Suppressor macrophage (primary cell): Measurements from ENCODE around the gene RPL14.
A peak's percentile ranks its signal among the peaks of the same experiment; 100 is the strongest.

Source experiments
- DNase-seq, 4 experiments: peaks; one replicate each; pipeline ENCODE4 v3.0.0-alpha.2; 2020 to 2022

Gene RPL14

DNA sequence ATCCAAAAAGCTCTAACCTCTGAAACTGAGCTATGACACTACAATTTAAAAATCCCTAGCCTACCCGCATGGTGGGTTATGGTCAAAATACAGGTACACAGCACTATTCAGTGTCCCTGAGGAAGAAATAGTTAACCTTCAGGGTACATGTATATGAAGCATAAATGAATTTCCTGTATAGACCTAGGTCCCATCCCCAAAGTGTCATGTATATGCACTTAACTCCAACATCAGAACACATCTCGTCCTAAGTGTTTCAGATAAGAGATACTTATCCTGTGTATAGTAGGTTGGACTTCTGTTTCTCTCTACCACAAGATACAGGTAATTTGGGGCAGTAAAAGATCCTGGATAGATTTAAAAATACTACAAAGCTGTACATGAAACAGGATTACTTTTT is 6.4 kb downstream of the RPL14 start:
- no peak for DNase-seq

DNA sequence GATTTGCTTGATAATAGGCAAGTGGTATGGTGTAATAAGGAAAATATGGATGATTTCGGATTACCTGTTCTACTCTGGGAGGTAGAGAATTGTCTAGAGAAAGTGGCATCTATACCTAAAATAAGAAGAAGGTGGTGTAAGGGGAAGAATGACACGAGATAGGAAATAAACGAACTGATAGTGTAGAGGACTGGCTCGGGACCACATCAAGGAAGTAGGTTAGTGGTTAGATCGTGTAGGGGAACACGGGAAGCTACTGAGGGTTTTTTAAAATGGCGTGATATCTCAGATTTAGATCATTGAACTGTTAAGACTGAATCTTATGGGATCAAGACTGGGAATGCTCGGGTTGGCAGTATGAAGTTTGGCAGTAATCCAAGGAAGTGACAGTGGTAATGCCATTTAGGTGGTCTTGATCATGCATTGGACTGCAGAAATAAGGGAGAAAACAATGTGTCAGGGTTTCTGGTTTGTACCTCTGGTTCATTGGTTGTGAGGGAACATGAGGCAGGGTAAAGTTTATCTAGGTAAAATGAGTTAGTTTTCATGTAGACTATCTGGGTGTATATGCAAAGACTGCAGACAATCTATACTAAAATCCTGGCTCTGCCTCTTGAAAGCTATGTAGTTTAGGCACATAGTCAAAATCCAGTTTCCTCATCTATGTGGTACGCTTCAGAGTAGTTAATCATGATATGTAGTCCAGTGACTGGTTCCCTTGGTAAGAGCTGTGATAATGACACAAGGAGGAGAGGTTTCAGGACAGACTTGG is 7.4 kb downstream of the RPL14 start:
- no peak for DNase-seq

DNA sequence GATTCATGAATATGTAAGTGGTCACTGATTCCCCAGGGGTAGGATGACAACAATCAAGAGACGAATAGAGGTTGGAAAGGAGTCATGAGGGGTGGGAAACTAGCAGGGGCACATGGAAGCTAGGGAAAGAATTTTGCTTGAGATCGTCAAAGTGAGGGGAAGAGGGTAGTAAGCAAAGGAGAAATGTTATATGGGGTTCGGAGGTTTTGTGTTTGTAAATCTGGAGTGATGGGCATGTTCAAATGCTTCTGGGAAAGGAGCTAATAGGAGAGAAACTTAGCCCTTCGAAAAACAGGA is 7.9 kb downstream of the RPL14 start:
- no peak for DNase-seq

DNA sequence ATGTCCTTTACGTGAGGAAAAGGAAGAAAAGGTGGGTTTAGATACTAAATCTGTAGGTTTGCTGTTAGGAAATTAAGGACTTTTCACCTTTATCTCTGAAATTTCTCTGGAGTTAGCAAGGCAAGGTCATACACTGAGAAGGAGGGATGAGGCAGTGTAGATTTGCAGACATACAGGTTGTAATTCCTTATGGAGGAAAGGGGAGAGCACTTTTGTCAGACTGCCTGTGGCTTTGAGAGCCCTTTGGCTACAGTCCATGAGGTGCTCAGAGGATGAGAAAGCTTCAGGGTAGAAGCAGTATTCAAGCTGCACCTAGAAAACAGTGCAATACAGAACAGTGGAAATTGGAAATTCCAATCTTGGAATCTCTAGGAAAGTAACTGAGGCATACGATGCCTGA is 8.3 kb downstream of the RPL14 start:
- DNase-seq, result no peak

DNA sequence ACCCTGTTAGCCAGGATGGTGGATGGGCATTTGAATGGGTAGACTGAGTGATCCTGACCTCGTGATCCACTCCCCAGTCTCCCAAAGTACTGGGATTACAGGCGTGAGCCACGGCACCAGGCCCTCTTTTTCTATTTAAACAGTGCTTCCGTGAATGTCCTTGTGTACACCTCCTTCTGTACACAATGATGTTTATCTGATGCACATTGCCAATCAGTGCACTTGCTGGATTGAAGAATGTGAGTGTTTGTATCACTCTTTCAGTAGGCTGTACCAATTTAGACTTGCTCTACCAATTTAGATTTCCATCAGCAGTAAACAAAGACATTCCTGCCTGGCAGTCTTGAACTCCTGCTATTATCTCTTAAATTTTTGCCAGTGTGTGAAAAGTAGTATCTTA is 10.9 kb downstream of the RPL14 start:
- no peak for DNase-seq

DNA sequence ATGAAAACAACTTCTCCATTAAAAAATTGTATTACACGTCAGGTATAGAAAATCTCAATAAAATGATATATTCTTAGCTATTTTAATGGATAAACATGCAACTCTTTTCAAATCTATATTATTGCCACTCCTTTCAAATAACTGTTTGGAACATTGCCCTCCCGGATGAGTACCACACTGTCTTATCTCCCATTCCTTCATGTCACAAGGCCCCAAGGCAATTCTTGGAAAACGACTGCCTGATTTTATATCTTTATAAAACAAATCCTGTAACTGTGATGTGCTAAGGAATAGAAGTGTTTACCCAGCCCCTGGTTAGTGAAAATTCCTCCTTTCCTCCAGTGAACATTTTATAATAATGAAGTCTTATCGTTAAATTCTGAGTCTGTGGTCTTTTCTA is 13.6 kb downstream of the RPL14 start:
- no peak for DNase-seq

DNA sequence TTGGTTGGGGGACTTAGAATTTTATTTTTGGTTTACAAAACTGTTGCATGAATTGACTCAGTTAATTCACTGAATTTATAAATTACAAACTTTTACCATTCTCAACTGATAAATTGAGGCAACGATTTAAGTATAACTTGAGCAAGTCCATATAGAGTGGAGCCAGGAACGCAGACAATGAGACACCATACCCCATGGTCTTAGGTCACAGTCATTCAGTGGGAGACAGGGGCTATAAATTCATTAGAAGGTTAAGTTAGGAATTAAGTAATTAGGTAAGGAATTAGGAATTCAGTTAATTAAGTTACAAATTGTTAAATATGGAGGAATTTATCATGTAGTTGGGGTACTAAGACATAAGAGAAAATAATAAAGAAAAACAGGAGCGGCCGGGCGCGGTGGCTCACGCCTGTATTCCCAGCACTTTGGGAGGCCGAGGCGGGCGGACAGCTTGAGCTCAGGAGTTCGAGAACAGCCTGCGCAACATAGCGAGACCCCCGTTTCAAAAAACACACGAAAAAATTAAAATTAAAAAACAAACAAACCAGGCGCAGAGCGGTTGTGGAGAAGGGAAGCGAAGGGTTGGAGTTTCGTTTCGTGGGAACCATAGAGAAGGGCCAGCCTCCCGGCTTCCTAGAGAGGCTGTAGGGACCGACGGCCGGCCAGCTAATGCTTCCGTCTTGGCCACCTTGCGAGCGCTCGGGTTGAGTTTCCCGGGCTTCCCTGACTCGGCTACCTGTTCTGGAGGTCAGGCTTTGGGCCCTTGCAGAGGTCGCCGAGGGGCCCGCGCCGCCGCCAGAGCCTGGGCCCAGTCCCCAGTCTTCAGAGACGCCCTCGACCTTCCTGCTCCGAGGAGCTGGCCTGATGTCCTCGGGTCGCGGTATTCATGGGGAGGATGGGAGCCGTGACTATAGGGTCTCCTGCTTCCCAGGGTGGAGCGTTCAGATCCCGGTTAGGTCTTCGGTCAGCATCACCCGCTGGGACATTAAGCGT is 19.6 kb downstream of the RPL14 start, which contains the start of gene ZNF619:
Gene ZNF619, plus strand, starts transcription at position 645 of the 993 bp plus-strand sequence. CDS start 858 bp downstream, outside the sequence.
- peak; percentile 81 to 90 (median 86) for DNase-seq

DNA sequence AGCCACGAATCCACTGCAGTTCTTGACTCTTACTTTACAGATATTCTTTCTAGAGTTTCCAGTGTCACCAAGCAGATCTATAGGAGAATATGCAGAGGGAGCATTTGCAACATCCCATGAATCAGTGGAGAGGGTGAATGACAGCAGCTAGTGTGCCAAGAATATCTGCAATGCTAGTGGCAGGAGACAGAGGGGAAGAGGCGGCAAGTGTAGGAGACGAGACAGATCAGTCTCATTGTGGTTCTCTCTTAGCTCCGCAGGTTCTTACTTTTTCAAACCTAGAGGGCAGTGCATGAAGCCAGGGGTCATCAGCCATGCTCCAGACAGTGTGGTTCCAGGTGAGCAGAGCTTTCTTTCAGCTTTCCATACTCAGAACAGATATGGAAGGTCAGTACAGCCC is 20.5 kb downstream of the RPL14 start:
- DNase-seq, result peak; percentile 42 to 74 (median 62)

DNA sequence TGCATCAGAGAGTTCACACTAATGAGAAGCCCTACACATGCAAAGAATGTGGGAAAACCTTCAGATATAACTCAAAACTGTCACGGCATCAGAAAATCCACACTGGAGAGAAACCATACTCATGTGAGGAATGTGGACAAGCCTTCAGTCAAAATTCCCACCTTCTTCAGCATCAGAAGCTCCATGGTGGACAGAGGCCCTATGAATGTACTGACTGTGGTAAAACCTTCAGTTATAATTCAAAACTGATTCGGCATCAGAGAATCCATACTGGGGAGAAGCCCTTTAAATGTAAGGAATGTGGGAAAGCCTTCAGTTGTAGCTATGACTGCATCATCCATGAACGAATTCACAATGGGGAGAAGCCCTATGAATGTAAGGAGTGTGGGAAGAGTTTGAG is 30.0 kb downstream of the RPL14 start:
- DNase-seq, result no peak

DNA sequence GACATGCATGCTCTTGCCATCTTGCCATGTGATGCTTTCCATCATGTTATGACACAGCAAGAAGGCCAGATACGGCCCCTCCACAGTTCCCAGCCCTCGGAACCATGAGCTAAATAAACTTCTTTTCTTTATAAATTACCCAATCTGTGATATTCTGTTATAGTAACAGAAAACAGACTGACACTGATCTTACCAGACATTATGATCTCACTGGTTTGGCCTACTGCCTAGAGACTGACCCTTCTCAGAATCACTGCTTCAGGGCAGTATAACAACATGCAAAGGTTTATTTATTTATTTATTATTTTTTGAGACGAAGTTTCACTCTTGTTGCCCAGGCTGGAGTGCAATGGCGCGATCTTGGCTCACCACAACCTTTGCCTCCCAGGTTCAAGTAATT is 33.8 kb downstream of the RPL14 start:
- no peak for DNase-seq

DNA sequence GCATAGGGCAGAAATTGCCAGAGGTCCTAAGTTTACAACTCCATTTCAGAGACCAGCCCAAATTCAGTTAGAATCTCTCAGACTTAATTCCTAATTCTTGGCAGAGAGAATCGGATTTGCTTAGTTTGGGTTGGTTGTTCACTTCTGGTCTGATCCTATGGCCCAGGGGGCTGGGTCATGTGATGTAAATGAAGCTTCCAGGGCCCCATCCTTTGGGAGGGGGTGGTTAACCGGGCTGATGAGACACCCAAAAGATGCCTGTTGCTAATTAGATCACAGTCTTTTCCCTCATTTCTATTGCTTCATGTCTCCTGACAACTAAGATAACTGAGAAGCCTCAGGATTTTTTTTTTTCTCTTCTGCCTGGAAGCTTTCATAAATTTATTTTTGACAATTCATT is 37.6 kb downstream of the RPL14 start:
- no peak for DNase-seq

DNA sequence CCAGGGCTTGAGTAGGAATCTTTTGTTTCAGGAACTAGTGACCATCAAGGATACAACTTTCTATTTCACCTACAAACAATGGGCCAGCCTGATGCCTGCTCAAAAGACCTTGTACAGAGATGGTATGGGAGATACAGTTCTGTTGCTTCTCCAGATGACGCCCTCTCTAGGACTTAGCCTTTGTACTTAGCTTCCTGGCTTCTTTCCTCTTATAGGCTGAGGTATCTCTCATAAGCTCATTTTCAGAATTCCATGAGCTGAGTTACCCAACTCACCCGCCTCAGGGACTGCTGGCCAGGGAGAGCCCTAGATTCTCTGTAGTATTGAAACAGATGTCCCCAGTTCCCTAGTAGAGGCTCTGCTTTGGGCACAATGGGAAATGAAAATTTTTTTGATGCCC is 40.1 kb downstream of the RPL14 start:
- DNase-seq, result no peak

DNA sequence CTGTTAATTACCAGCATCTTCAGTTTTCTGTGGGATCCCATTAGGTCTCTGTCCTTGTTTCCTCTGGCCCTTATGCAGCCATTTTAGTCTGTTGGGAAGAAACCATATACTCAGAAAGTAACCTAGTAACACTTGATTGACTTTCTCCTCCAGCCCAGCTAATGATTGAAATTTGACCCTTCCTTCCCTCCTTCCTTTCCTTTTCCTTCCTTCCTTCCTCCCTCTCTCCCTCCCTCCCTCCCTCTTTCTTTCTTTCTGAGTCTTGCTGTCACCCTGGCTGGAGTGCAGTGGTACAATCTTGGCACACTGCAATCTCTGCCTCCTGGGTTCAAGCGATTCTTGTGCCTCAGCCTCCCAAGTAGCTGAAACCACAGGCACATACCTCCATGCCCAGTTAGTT is 42.8 kb downstream of the RPL14 start:
- no peak for DNase-seq

DNA sequence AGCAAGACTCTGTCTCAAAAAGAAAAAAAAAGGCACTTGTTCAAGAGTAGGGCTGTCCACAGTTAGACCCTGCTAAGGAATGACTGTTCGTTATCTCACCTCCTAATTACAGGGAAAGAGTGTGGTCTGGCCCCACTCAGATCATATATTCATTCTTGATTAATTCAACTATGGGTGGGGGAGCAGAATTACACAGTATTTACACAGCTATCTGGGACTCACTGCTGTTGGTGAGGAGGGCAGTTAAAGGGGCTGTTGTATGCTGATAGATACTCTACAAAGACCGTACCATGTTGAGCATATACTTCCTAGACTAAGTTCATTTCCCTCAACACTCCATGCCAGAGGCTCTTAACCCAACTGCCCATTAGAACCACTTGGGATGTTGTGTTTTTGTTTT is 44.9 kb downstream of the RPL14 start:
- no peak for DNase-seq

DNA sequence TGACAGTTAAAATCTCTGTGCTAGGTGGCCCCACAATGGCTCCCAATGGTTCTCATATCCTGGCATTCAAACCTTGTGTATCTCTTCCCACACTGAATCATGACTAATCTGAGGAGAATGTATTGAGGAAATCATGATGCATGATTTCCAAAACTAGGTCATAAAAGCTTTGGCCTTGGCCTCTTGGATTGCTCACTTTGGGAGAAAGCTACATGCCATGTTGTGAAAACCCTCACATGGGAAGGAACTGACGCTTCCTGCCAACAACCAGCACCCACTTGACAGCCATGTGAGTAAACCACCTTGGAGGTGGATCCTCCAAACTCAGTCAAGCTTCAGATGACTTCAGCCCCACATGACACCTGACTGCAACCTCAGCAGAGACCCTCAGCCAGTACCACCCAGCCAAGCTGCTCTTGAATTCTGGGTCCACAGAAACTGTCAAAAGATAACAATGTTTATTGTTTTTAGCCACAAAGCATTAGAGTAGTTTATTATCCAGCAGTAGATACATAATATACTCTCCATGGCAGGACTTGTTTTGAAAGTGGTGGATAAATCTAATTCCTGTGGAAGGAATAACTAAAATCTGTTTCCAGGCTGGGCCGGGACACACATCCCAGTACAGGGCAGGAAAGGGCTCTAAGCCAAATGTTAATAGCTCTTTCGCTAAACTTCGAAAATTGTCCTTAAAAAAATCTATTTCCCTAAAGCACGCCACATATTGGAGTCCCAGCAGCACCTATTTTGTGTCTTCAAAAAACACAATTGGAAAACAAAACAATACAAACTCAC is 47.7 kb downstream of the RPL14 start:
- DNase-seq, result peak; percentile 75 to 93 (median 86)

DNA sequence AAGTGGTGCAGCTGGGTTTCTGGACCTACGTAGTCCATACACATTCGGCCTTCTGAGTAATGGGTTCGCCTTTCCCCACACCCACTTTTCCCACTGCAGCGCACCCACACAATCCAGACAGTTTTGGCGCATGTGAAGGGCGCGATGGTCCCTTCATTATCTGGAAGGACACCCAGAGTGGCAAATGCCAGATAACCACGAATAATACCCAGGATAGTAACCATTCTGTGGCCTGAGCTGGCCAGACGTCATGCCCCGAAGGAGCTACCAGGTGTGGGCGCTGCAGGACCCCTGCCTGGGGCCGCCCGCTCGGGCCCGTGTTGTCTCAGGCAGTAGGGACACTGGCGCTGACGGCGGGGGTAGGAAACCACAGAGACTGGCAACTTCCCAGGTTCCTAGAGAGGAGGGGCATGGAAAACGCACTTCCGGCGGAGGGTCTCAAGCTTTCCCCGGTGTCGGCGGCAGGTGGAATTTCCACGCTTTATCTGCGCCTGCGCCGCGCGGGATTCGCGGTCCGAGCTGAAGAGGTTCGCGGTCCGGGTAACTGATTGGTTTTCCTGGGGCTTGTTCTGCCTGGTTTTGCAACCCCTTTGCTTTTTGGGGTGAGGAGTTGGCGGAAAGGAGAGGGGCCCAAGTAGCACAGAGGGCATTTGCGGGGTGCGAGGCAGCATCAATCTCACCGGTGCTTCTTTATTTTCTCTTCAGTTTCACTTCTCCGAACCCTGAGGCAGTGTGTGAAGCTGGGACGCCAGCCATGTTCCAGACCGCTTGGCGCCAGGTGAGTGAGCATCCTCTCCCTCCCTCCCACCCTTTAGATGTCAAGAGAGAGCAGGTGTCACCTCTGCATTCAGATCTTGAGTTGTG is 48.7 kb downstream of the RPL14 start, which contains the start of gene ZNF620:
Gene ZNF620, plus strand, starts transcription at position 441 of the 864 bp plus-strand sequence. Its CDS starts 314 bp downstream, at position 755.
- DNase-seq, result peak; percentile 47 to 69 (median 52)

DNA sequence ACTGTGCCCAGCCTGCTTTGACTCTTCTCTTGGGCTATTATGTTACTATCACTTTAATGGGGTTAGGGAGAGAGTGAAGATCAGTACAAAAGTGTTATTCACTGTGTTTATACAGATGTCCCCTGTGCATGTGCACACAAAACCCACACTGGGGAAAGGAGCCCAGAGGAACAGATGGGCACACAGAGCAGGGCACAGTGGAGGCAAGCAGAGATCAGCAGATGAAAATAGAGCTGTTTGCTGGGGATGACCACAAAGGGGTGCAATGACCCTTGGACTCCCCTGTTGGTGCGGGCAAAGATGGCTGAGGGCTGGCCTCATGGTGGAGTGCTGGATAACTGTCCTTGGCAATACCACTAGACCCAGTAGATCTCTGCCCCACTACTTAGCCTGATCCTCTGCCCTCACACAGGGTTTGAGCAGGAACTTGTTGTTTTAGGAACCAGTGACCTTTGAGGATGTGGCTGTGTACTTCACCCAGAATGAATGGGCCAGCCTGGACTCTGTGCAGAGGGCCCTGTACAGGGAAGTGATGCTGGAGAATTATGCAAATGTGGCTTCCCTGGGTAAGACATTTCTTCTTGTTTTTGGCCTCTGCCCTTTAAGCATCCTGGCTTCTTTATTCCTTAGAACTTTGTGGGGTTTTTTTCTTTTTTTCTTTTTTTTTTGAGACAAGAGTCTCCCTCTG is 54.0 kb downstream of the RPL14 start:
- peak in 3 of 4 experiments; percentile 25 to 35 (median 30) for DNase-seq

DNA sequence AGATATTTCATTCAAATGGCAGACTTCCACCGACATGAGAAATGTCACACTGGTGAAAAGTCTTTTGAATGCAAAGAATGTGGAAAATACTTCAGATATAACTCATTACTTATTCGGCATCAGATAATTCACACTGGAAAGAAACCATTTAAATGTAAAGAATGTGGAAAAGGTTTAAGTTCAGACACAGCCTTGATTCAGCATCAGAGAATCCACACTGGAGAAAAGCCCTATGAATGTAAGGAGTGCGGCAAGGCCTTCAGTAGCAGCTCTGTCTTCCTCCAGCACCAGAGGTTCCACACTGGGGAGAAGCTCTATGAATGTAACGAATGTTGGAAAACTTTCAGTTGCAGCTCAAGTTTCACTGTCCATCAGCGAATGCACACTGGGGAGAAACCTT is 59.1 kb downstream of the RPL14 start:
- no peak for DNase-seq

DNA sequence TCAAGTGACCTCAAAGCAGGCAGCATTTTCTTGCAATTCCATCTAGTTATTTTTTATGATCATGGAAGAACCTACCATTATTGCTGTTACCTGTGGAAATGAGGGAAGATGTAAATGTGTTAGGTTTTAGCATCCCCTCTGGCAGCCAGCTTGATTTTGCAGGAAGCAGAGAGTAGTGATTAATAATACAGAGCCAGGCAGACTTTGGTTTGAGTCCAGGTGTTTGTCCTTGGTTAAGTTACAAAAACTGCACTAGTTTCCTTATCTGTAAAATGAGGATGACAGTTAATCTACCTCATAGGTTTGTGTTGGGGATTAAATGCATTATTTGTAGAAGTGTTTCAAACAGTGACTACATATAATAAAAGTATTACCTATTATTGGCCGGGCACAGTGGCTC is 60.9 kb downstream of the RPL14 start:
- DNase-seq, result no peak
